HG03097 (cell line): ENCODE measurements around the gene CDK14.

Experiments used
- ATAC-seq: cut with Tn5 transposase; IDR thresholded peaks from one replicate; pipeline ENCODE4 v1.9.1; 2021; ENCODE audit not compliant: unreplicated experiment, low FRiP score

The CDK14 gene

GRCh38 chr7:91126762-91127161 lies 530.6 kb downstream of the CDK14 start:
- no peak for ATAC-seq

GRCh38 chr7:91127325-91127724 lies 531.2 kb downstream of the CDK14 start:
- no peak for ATAC-seq

- no peak for ATAC-seq
Observed at GRCh38 chr7:91127959-91128358, 531.8 kb downstream of the CDK14 start.

- ATAC-seq, result no peak
Observed at GRCh38 chr7:91128683-91129348, 532.7 kb downstream of the CDK14 start.

DNA sequence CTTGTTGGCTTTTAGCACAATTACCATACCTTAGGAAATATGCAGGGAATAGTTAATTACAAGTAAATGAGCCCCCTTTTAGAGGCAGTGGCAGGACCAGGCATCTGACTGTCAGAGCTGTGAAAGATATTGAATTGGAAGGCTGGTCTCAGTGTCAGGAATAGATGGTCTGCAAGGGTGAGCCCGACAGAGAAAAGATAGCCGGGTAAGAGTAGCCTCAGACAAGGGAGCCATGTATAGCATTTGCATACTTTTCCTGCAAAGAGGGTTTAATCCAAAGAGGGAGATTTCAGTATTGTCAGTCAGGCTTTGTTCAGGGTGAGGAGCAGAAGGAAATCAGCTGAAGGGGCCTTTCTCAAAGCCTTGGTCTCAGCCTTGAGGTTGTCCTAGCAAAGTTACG lies 539.2 kb downstream of the CDK14 start:
- no peak for ATAC-seq

GRCh38 chr7:91135703-91136430 lies 539.7 kb downstream of the CDK14 start:
- ATAC-seq, result no peak

- peak; percentile 53 for ATAC-seq
Observed at GRCh38 chr7:91137153-91137787, 541.1 kb downstream of the CDK14 start.

DNA sequence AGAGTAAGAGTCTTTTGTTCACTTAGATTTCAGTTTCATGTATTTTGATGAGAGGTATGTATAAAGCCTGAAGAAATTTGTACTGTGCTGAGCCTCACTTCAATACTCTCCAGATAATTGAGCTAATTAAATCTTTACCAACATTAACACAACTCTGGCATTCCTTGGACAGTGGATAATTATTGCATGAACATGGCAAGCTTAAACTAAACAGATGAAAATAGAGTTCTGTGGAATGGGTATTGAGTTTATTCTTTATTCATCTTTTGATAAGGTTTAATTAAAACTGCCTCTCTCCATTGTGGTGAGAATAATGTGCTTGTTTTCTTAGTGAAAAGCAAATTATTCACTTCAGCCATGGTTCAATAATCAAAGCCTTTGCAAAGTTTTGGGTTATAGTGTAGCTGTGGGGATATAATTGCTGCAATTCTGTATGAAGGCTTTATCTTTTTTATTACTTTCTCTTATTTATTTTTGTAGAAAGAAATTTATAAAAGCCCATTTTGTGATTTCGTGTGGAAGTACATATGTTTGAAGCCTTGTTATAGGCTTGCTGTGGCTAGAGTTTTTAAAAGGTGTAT lies 541.8 kb downstream of the CDK14 start:
- no peak for ATAC-seq

- ATAC-seq, result no peak
Observed at GRCh38 chr7:91140286-91140685, 544.2 kb downstream of the CDK14 start.

DNA sequence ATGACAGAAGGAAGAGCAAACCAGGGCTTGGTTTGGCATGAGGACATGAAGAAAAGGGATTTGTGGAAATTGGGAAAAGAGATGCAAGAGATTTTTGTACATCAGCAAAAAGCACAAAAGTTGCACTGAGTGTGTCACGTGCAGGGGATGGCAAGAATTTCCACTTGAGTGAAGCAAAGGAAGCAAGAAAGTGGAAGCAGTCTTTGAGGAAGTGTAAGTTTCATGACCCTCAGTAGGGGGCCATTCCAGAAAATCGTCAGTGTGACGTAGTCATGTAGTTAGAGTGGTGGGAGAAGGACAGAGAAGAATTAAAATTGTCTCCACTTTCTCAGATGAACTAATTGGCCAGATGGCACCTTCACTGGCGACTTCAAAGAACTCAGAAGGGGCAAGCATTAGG lies 544.9 kb downstream of the CDK14 start:
- no peak for ATAC-seq

DNA sequence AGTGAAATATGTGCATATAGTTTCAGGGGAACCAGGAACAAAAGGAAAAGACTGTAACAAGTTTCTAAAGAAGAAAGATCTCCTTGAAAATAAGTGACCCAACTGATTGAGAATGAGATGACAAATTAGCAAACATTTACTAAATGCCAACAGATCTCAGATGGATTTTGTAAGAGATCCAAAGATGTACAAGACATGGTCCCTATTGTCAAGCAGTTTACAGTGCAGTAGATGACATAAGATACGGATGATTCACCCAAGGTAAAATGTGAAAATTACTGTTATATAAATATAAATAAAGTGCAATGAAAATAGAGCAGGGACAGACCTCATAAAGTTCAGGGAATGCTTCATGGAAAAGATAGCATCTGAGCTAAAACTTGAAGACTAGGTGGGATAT lies 546.6 kb downstream of the CDK14 start:
- ATAC-seq, result no peak

DNA sequence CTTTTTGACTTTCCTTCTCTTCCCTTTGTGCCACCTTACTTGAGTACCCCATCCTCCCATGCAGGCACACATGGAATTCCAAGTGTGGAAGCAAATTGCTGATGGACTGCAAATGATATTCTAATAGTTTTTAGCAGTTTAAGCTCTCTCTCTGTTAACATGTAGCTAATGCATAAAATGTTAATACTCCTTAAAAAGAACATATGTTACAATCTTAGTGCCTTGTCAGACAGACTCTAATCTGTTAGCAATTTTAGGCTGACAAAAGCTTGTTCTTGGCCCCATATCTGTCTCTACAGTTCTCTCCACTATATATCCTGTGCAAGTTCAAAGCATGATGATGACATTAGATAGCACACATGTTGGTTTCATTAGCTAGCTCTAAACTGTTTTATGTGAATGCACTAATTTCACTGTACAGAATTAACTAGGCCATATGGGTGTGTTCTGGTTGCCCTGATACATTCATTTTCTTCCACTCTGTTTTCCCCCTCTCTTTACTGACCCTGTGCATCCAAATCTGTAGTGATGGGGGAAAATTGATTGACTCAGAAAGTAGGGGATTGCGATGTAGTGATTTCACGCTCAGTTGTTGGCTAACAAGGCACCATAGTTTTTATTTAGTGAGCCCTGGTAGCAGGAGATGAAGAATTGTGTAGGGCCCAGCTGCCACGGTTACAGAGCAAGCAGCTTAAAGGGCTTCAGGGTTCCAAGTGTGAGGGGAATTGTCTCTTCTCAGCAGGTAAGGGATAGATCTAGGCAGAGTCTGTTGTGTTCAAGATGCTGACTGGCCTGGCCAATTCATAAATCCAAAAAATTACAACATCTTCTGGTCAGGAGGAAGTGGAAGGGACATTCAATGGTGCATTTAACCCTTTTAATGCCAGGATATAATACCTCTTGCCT lies 553.5 kb downstream of the CDK14 start:
- no peak for ATAC-seq

GRCh38 chr7:91151916-91152315 lies 555.8 kb downstream of the CDK14 start:
- no peak for ATAC-seq

DNA sequence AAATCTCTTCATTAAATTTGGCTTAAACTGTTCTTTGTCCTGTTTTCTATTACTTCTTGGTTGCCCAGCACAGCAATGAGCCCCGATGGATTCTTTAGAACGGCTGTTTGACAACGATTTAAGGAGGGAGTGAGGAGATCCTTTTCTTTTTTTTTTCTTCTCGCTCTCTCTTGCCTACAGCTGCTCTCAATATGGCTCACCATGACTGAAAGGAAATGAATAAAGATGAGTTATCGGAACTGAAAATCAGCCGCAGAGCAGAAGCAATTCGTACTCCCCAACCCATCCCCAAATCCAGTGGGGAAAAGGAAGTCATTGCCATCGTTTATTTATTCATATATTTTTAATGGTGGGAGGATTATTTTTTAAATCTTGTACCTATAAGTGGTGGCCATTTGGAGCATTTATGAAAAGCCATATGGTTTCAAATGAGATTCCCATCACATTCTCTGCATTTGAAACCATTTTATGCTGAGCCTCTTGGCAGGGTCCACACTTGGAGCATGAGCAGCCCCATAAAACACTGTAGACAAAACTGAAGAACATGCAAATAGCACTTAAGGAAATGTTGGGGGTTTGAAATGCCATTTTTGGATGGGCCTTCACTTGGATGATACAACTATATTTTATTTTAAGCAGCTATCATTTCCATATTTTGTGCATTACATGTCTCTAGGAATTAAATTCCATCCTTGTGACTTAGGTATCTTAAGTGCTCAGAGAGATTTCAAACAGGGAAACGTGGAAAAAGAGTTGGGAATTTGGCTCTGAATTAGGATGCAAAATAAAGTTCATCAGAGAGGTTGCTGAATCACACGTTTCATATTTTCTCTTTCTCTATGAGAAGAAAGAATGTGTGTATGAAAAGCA lies 560.4 kb downstream of the CDK14 start:
- ATAC-seq, result no peak

DNA sequence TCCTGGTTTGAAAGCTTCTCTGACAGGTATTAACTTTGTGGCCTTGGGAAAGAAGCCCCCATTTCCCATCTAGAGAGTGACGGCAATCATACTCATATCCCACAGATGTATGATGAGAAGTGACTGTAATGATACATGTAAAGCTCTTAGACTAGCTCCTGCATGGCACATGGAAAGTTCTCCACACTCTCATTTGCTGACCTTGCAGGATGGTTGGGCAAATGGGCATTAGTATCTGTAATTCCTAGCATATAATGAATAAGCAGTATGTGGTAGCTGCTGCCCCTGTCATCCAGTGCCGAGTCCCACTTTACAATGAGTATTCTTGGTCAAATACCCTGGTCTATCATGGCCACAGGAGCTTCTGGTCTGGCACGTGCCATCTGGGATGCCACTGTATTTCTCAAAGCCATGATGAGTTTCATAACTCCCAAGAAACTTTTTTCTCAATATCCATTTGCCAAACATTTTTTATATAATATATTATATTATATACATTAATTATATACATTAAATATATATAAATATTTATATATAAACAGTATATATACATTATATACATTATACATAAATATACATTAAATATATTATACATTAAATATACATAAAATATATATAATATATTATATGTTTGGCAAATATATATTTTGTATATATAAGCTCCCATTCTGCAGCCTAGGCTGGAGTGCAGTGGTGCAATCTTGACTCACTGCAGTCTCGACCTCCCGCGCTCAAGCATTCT lies 561.6 kb downstream of the CDK14 start:
- no peak for ATAC-seq

- ATAC-seq, result no peak
Observed at GRCh38 chr7:91162436-91162835, 566.3 kb downstream of the CDK14 start.

DNA sequence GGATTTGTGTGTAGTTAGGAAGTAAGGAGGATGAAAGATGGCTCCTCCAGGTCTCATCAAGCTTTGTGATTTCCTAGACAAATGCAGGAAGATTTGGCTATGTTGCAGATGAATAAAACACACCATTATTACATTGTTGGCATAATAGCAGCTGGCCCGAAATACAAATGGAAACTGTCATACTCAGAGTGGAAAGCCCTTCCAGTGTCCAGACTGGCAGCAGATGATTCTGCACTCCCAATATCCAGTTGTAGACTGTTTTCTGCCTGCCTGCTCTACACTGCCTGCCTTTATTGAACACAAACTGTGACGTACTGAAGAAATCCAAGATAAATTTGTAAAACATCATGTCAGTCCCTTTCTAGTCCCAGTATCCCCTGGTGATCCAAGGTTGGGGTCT lies 568.4 kb downstream of the CDK14 start:
- ATAC-seq, result no peak

DNA sequence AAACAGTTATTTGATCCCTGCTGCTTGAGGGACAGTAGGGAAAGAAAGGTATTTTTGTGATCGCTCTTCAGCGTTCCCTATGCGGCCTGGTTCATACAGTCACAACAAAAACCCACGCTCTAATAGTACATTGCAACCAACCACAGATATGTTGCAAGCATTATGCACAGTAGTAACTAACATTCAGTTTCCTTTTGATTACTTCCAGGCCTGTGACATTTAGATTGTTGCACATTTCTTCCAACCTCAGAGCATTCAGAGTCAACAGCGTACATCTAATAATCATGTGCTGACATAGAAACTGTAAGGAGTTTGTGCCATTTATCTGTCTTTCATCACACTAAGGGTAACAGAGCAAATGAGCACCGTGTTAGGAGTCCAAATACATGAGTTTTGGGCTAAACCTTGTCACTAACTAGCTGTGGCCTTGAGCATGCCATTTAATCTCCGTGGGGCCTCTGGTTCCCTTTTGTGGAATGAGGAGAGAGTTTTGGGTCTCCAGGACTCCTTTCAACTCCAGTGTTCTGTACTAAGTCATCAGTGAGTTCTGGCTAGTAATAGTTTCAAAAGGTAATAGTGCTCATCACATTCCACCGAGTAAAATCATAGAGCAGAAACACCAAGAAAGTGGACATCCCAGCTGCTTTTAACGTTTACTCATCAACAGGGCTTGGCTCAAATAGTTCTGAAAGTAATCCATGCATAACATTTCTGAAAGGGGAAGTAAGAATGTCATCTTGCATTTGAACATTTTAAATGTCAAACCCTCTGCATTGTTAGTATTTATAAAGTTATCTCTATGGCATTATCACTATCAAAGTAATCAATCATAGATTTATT lies 569.1 kb downstream of the CDK14 start:
- peak; percentile 82 for ATAC-seq
